K562 (cell line): ENCODE results near the gene NMT1. TPM values are rescaled to one million over a fixed set of nuclear protein-coding genes. Genes with fewer than 3 reads are reported as not detected.
A peak's percentile ranks its signal among the peaks of the same experiment; 100 is the strongest.

Source experiments
- BHLHE40 ChIP-seq: IDR thresholded peaks from 2 replicates; pipeline ENCODE4 v1.6.1; 2011; ENCODE audit warnings: low read length, improper control_type of control experiment
- CCNT2 ChIP-seq: IDR thresholded peaks from 2 replicates; pipeline ENCODE4 v1.6.1; 2011; ENCODE audit warnings: borderline replicate concordance, low read depth, mild to moderate bottlenecking, moderate library complexity, mixed read lengths, low read length; ENCODE audit not compliant: insufficient read length; ENCODE audit errors: extremely low read depth
- EP400 ChIP-seq: fragments of 450-650 bp; IDR thresholded peaks from 2 replicates; pipeline ENCODE4 v1.6.1; 2017; ENCODE audit warnings: antibody characterized with exemption, mild to moderate bottlenecking, moderate library complexity
- ETV1 ChIP-seq: fragments of 450-650 bp; conservative IDR thresholded peaks from 2 replicates; pipeline ENCODE4 v1.6.1; 2016; ENCODE audit warnings: missing genetic modification characterization, control low read depth, low read depth, missing compliant biosample characterization
- EWSR1 ChIP-seq: fragments of 450-650 bp; IDR thresholded peaks from 2 replicates; pipeline ENCODE4 v1.6.1; 2018; ENCODE audit warnings: borderline replicate concordance, mild to moderate bottlenecking, low read depth, moderate library complexity; ENCODE audit not compliant: partially characterized antibody
- GTF2F1 ChIP-seq: IDR thresholded peaks from 2 replicates; pipeline ENCODE4 v1.6.1; 2011; ENCODE audit warnings: low read depth, low read length, improper control_type of control experiment
- HDGF ChIP-seq: fragments of 450-650 bp; IDR thresholded peaks from 2 replicates; pipeline ENCODE4 v1.6.1; 2016
- JUN ChIP-seq, 2 experiments: sonication (generic) in 1 of 2; formaldehyde crosslinking in 1 of 2; IDR thresholded peaks; 2 replicates each; pipeline versions ENCODE4 v1.6.1 to v1.8.0; 2012 to 2022; ENCODE audit warnings: borderline replicate concordance in 2 of 2, mild to moderate bottlenecking in 2 of 2, improper control_type of control experiment in 1 of 2, low read depth in 1 of 2, low read length in 1 of 2, missing genetic modification reagents in 1 of 2
- NCOR1 ChIP-seq: fragments of 450-650 bp; IDR thresholded peaks from 2 replicates; pipeline ENCODE4 v1.6.1; 2016; ENCODE audit warnings: mild to moderate bottlenecking, moderate library complexity
- NR2C1 ChIP-seq, 2 experiments: fragments of 450-650 bp; IDR thresholded peaks; 2 replicates each; pipeline ENCODE4 v1.6.1; 2017; ENCODE audit warnings: mild to moderate bottlenecking in 2 of 2, antibody characterized with exemption in 1 of 2, inconsistent platforms in 1 of 2, missing compliant biosample characterization in 1 of 2, missing genetic modification characterization in 1 of 2
- PCBP2 ChIP-seq: fragments of 200-400 bp; formaldehyde crosslinking; IDR thresholded peaks from 2 replicates; pipeline ENCODE4 v1.6.1; 2018; ENCODE audit warnings: low read length, low read depth, mild to moderate bottlenecking, moderate library complexity; ENCODE audit not compliant: poor library complexity, severe bottlenecking
- POLR2AphosphoS5 ChIP-seq: IDR thresholded peaks from 2 replicates; pipeline ENCODE4 v1.6.1; 2011; ENCODE audit warnings: mild to moderate bottlenecking, low read depth, low read length, moderate library complexity; ENCODE audit not compliant: control insufficient read depth, insufficient read depth
- SETDB1 ChIP-seq: IDR thresholded peaks from one replicate; pipeline ENCODE4 v1.6.1; 2012; ENCODE audit warnings: low read length, control low read depth, inconsistent platforms
- SNRNP70 ChIP-seq: fragments of 200-400 bp; formaldehyde crosslinking; optimal IDR thresholded peaks from 2 replicates; pipeline ENCODE3; 2017; ENCODE audit warnings: low read depth, low read length
- STAT5B ChIP-seq: fragments of 250-450 bp; sonication (Bioruptor Pico); IDR thresholded peaks from 2 replicates; pipeline ENCODE4 v1.8.0; 2021; ENCODE audit warnings: mild to moderate bottlenecking, inconsistent platforms
- ZNF121 ChIP-seq: sonication (generic); formaldehyde crosslinking; conservative IDR thresholded peaks from 2 replicates; pipeline ENCODE4 v1.8.0; 2022; ENCODE audit warnings: missing genetic modification reagents
- polyA plus RNA-seq, 8 experiments: library from polyadenylated mRNA; depleted of rRNA in 4 of 8; stranded (reverse) in 5 of 8; unstranded in 3 of 8; fragments of >200 nt; fragmentation: Nextera tagmentation in 2 of 8; fragmentation: Illumina TruSeq in 1 of 8; extraction: Ambion mirVana in 2 of 8; extraction: Trizol in 1 of 8; gene quantifications; 2 replicates each; pipeline versions ENCODE4 v1.2.1 to v1.2.3, GENCODE V29; 2011 to 2014; ENCODE audit warnings: inconsistent platforms in 1 of 8, missing spikeins in 1 of 8
- total RNA-seq, 7 experiments: library from RNA; depleted of rRNA in 6 of 7; stranded (reverse); fragments of >200 nt in 6 of 7; fragmentation: Illumina TruSeq in 2 of 7; extraction: Trizol in 2 of 7; gene quantifications; 2 replicates each; pipeline versions ENCODE4 v1.2.1 to v1.2.3, GENCODE V29; 2011 to 2021; ENCODE audit warnings: low replicate concordance in 1 of 7
- TF ChIP-seq, protein P1 (sequence below), 3 experiments: fragments of 200-800 bp in 1 of 3; fragments of 250-450 bp in 1 of 3; fragments of 450-650 bp in 1 of 3; sonication (Bioruptor Pico) in 1 of 3; sonication (Bioruptor generic) in 1 of 3; formaldehyde crosslinking in 1 of 3; IDR thresholded peaks; 2 replicates each; pipeline versions ENCODE4 v1.6.1 to v1.8.0; 2016 to 2022; ENCODE audit warnings: mild to moderate bottlenecking in 2 of 3, missing genetic modification characterization in 2 of 3, missing compliant biosample characterization in 1 of 3, moderate library complexity in 1 of 3
- TF ChIP-seq, protein P2 (sequence below): IDR thresholded peaks from 2 replicates; pipeline ENCODE4 v1.6.1; 2016; ENCODE audit warnings: missing genetic modification characterization, missing compliant biosample characterization
- TF ChIP-seq, protein P3 (sequence below): sonication (generic); formaldehyde crosslinking; IDR thresholded peaks from 2 replicates; pipeline ENCODE4 v1.8.0; 2022; ENCODE audit warnings: mild to moderate bottlenecking, missing genetic modification reagents

Gene NMT1
- total and polyA plus RNA-seq, 9 of the 15 experiments (the other 6 are each of a cell fraction or from before 2014, with no cell fraction given) = 86.7 to 569 (median 213) TPM

- TF ChIP-seq, protein P1, sequence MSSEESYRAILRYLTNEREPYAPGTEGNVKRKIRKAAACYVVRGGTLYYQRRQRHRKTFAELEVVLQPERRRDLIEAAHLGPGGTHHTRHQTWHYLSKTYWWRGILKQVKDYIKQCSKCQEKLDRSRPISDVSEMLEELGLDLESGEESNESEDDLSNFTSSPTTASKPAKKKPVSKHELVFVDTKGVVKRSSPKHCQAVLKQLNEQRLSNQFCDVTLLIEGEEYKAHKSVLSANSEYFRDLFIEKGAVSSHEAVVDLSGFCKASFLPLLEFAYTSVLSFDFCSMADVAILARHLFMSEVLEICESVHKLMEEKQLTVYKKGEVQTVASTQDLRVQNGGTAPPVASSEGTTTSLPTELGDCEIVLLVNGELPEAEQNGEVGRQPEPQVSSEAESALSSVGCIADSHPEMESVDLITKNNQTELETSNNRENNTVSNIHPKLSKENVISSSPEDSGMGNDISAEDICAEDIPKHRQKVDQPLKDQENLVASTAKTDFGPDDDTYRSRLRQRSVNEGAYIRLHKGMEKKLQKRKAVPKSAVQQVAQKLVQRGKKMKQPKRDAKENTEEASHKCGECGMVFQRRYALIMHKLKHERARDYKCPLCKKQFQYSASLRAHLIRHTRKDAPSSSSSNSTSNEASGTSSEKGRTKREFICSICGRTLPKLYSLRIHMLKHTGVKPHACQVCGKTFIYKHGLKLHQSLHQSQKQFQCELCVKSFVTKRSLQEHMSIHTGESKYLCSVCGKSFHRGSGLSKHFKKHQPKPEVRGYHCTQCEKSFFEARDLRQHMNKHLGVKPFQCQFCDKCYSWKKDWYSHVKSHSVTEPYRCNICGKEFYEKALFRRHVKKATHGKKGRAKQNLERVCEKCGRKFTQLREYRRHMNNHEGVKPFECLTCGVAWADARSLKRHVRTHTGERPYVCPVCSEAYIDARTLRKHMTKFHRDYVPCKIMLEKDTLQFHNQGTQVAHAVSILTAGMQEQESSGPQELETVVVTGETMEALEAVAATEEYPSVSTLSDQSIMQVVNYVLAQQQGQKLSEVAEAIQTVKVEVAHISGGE (CRISPR knock-in tag; IDR thresholded peaks at IDR 0.05) = peak in 1 of 3 experiments; percentile 93; a peak in 2 of 6 replicates
- no peak; the same call in 1 of the 2 replicates for TF ChIP-seq POLR2AphosphoS5
- TF ChIP-seq JUN (IDR thresholded peaks at IDR 0.05; ENCODE audit: borderline replicate concordance, low read depth, low read length) = no peak
- no peak for TF ChIP-seq JUN (CRISPR knock-in tag; IDR thresholded peaks at IDR 0.05; ENCODE audit: borderline replicate concordance)
- TF ChIP-seq CCNT2 = no peak
- no peak for TF ChIP-seq BHLHE40
- TF ChIP-seq STAT5B (CRISPR knock-in tag) = no peak
- TF ChIP-seq PCBP2 = no peak
- peak; percentile 93 for TF ChIP-seq ETV1 (tag)
- TF ChIP-seq NR2C1 (IDR thresholded peaks at IDR 0.05) = no peak
- no peak for TF ChIP-seq NR2C1 (tag; IDR thresholded peaks at IDR 0.05)
- no peak for TF ChIP-seq SNRNP70
- TF ChIP-seq HDGF = no peak
- TF ChIP-seq GTF2F1 = no peak
- peak; percentile 79 for TF ChIP-seq NCOR1
- TF ChIP-seq, protein P2, sequence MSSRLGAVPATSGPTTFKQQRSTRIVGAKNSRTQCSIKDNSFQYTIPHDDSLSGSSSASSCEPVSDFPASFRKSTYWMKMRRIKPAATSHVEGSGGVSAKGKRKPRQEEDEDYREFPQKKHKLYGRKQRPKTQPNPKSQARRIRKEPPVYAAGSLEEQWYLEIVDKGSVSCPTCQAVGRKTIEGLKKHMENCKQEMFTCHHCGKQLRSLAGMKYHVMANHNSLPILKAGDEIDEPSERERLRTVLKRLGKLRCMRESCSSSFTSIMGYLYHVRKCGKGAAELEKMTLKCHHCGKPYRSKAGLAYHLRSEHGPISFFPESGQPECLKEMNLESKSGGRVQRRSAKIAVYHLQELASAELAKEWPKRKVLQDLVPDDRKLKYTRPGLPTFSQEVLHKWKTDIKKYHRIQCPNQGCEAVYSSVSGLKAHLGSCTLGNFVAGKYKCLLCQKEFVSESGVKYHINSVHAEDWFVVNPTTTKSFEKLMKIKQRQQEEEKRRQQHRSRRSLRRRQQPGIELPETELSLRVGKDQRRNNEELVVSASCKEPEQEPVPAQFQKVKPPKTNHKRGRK (tag) = no peak
- TF ChIP-seq ZNF121 (CRISPR knock-in tag) = no peak
- TF ChIP-seq, protein P3, sequence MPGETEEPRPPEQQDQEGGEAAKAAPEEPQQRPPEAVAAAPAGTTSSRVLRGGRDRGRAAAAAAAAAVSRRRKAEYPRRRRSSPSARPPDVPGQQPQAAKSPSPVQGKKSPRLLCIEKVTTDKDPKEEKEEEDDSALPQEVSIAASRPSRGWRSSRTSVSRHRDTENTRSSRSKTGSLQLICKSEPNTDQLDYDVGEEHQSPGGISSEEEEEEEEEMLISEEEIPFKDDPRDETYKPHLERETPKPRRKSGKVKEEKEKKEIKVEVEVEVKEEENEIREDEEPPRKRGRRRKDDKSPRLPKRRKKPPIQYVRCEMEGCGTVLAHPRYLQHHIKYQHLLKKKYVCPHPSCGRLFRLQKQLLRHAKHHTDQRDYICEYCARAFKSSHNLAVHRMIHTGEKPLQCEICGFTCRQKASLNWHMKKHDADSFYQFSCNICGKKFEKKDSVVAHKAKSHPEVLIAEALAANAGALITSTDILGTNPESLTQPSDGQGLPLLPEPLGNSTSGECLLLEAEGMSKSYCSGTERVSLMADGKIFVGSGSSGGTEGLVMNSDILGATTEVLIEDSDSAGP = no peak
- TF ChIP-seq EWSR1 = no peak
- no peak for TF ChIP-seq EP400
- no peak for TF ChIP-seq SETDB1
These were observed 29.6 kb upstream of the NMT1 start (continued) for GRCh38 chr17:45031231-45032173.
